ENCODE data around the gene RANBP3L.
"Not testable (repeated sequence)": the region's sequence is repeated elsewhere in the genome, so short reads cannot be mapped to it uniquely, and the experiment has no call there.

Gene RANBP3L

DNA sequence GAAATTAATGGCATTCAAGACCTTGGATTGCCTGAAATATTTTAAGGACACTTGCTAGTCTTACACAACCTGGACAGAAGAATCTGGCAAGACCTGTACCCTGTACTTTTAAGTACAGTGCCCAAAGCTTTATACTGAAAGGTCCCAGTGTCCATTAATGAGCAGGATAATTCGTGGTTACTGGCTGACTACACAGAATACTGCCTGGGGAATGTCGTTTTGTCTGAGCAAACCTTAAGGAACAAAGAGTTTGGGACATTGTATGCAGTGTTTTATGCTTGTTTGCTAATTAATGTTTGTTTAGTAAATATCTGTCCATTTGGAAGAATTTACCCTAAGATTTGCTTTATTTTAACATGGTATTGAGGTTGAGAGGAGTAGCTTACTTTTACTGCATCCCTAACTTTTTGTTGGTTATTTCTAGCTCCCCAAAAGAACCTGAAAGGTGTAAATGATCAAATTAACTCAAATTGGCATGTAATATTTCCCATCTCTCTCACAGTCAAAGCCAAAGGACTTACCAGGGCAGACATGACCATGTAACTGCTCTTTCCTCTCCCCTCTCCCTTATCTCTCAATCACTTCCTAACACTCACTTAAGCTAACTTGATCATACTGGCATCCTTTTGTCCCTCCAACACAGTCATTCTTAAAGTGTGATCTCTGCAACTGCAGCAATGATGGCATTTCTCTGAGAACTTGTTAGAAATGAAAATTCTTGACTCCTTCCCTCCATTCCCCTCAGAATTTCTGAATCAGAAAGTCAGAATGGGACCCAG is 15.7 kb downstream of the RANBP3L start:
- DNase-seq (ENCODE audit: low spot score), result no peak

DNA sequence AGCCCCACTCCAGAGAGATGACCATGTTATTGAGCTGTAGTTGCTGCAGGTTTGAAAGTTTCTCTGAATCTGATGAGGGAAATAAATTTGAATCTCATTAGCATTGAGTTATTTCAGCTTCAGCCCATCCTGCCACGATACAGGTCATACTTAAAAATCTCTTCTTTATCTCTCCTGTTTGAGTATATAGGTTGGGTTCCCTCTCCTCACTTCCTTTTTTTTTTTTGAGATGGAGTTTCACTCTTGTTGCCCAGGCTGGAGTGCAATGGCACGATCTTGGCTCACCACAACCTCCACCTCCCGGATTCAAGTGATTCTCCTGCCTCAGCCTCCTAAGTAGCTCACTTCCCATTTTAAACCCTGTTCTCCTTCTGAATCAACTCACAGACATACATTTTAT is 17.9 kb downstream of the RANBP3L start:
- DNase-seq (ENCODE audit: low spot score), result not testable (repeated sequence)

DNA sequence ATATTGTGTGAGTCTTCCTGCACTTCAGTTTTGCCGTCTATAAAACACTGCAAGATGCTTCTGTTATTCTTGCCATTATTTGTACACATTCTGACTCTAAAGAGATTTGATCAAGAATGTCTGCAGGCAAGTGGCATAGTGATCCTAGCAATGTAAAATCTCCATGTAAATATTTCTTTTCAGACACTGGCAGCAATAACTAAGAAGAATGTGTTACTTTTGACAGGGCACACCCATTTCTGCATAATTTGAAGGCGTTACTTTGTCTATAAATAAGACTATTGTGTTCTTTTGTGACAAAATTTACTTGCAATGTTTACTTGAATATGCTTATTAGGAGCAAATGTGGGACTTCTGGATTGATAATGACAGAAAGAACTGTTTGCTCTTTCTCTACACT is 20.1 kb downstream of the RANBP3L start:
- no peak for DNase-seq (ENCODE audit: low spot score)

DNA sequence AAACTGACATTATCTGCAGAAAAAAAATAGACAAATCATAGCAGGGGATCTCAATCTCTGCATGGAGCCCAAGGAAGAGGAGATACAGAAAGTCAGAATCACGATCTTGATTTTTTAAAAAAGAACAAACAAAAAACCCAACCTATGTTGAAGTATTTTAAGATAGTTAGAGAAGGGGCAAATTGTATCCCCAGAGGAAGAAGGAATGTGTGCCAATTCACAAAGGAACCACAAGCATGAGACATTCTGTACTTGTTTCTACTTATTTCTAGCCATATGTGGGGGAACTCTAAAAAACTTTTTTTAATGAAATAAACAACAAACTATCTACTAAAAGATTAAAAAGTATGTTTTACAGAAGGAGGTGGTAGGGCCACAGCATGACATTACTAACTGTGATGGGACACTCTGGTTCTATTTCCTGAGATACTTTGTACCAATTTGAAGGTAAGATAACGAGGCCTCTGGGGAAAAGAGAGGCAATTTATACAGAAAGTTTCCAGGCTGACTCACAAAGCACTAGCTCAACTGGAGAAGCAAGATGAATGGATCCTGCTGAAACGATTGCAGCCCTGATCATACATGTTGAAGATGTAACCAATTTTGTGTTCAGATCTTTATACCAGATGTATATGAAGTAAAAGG is 22.5 kb downstream of the RANBP3L start:
- DNase-seq (ENCODE audit: low spot score), result no peak

DNA sequence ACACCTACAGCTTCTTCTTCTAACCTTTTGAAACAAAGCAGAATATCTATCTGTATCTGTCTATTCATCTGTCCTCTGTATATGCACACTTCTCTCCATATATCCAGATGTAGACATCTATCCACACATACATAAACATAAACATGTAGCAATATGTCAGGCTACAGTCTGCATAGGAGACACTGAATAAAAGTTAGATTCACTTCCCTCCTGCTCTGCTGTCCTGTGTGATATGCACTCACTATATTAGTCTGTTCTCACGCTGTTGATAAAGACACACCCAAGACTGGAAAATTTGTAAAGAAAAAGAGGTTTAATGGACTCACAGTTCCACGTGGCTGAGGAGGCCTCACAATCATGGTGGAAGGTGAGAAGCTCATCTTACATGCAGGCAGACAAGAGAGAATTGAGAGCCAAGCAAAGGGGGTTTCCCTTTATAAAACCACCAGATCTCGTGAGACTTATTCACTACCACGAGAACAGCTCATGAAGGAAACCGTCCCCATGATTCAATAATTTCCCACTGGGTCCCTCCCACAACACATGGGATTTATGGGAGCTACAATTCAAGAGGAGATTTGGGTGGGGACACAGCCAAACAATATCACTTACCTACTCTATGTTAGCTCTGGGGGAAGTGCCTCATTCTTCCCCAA is 24.1 kb downstream of the RANBP3L start:
- DNase-seq (ENCODE audit: low spot score), result no peak

DNA sequence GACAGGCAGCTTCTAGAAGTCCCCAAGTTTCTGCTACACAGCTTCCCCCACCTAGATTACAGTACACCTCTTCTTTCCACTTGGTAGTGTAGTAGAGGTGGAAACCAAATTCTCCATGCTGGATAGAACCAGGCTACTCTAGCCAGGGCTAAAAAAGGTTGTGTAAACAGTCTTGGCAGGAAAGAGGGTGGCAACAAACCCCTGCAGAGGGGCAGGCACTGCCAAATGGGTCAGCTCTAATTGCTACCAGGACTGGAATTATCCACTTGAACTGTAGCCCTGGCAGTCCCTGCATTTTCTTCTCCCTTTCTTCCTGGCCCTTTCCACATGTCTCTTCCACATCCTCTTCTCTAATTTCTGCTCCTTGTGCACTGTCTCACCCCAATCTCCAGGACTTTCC is 24.8 kb downstream of the RANBP3L start:
- DNase-seq (ENCODE audit: low spot score), result no peak

DNA sequence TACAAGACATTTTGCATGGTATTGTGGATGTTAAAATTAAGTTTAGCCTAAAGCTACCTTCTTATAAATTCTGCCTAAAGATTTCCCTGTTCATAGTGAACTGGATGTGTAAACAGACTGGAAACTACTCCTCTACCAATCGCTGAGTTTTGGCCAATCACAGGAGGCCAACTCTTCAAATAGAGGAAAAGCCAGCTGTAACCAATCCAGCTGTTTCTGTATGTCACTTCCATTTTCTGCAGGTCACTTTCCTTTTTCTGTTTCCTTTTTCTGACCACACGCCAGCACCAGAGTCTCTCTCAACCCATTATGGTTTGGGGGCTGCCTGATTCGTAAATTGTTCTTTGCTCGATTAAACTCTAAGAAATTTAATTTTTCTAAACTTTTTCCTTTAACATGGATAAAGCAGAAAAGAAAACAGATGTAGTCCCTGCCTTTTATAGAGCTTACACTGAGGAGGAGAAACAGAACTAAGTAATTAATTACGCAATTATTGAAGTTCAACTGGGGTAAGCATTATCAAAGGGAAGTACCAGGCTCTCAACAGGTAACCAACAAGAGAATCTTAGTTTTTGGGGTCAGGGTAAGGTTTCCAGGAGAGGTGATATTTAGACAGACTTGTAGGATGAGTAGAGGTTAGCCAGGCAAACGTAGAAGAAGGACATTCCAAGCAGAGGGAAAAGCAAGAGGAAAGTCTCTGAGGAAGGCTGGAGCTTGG is 27.7 kb downstream of the RANBP3L start:
- DNase-seq (ENCODE audit: low spot score), result no peak

DNA sequence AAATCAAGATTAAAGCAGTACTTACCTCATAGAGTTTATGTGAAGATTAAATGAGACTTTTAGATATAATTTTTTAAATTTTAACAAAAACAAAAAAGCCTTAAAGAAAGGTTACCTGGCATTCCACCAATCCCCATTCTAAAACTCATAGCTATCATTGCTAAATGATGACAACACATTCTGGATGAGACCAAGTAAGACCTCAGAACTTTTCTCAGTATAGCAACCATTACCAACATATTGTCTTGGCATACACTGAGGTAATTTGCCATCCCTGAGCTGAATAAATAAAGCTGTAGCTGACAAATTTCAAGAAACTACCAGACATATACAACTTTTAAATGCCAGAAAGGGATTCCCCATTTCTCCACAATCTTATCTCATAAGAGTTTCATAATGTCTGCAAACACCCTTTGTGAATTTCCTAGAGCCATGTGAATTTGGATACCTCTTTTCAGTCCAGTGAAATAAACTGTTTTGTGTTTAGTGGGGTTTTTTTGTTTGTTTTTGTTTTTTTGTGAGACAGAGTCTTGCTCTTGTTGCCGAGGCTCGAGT is 29.5 kb downstream of the RANBP3L start:
- no peak for DNase-seq (ENCODE audit: low spot score)

DNA sequence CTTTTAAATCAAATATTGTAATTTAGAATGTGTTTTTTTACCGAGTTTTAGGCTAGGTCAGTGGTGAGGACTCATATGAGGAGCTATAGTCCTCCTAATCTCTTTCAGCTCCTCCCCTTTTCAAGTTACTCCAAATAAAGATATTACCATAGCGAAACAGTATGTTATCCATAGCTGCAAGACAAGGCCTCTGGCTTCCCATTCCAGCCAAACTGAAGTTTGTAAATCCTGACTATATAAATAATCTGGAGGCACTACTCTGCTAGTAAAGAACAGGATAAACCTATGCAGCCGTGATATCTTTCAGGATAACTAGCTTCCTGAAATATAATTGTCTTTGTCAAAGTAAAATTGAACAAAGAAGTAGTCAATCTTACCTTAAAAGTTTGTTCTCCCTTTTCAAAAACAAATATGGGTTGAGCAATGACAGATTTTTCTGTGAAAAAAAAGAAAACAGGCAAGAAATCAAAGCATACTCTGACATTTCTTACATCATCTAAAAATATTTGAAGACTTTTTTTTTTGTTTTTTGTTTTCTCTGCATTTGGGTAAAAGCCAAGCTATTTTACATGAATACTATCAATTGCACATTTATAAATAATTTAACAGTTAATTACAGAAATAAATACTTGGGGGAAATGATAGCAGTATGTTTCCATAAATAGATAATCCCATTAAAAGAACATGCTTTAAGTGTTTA is 30.7 kb downstream of the RANBP3L start:
- no peak for DNase-seq (ENCODE audit: low spot score)

DNA sequence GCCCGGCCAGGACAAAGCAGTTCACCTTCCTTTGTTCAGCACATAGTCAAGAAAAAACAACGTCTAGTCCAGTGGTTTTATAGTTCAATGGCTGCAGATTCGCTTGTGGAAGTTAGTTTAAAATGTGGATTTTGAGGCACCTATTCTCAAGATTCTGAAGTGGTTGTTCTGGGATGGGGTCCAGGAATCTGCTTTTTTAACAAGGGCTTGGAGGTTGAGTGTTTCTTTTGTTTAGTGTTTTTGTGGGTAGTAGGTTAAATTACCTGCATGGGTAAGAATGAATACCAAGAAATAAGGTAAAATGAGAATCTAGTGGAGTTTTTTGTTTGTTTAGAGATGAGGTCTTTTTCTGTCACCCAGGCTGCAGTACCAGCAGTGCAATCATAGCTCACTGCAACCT is 31.5 kb downstream of the RANBP3L start:
- DNase-seq (ENCODE audit: low spot score), result no peak

DNA sequence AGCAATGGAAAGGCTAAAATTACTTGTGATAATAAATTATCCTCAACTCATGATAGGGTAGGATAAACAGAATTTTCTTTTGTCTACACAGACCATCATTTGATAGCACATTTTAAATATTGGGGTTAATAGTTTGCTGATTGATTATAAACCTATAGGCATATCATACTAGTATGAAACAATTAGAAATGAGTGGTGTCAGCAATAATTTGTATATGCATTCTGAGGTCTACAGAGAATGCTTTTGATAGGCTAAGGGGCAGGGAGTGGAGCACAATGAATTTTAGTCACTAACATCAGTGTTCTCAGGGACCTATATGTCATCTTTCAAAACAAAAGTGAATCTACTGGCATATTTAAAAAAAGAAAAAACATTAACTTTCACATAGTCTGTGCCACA is 32.2 kb downstream of the RANBP3L start:
- DNase-seq (ENCODE audit: low spot score), result no peak

DNA sequence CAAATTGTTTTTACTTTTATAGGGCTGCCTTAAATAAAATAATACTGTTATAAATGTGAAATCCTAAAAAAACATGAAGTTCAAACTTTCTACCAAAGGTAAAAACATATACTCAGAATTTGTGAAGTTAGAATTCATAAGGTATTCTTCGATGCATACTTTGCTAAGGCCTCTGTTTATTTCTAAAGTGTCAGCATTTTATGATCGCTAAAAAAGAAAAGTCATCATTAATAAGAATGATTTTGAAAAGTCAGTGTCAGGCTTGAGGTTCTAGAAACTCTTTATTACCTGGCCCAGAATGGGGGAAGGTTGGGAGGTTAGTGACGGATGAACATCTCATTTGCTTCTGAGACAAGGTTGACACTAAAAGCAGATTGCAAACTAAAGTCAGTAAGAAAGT is 33.8 kb downstream of the RANBP3L start:
- no peak for DNase-seq (ENCODE audit: low spot score)

DNA sequence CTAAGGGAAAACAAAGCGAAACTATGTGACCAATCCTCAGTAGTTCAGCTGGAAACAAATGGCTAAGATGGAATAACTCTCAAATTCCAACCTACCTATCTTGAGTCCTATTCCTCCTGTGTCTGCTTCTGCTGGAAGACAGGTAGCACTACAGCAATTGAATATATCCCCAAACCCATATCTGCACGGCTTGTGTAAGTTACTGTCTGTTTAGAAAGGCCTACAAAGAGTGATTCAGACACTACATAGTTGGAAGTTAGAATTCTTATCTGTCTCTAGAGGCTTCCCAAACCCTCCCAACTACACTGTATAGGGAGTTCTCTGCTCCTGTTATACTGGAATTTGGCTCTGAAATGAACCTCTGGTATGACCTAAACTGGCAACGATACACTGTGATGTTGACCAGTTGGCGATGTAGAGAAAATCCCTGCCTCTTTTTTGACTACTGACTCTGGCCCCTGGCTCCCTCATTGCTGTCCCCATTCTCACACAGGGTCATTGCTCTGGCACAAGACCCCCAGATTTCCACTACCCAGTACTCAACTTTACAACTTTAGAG is 37.4 kb downstream of the RANBP3L start:
- no peak for DNase-seq (ENCODE audit: low spot score)

DNA sequence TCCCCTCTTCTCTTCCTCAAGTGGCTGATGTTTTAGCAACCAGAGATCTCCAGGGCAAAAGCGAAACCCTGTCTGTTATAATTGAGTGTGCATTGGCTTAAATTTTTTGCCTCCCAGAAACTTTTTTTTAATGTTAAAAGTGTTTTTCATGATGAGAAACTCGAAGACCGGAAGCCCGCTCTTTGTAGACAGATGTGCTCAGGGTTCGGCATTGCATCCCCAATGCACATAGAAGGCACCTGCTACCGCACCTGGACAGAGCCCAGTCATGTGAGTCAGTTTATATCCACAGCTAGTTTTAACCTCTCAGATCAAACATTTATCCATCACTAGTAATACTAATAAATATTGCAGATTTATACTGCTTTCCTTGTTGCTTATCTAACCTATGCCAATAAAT is 40.5 kb downstream of the RANBP3L start:
- DNase-seq (ENCODE audit: low spot score), result no peak

DNA sequence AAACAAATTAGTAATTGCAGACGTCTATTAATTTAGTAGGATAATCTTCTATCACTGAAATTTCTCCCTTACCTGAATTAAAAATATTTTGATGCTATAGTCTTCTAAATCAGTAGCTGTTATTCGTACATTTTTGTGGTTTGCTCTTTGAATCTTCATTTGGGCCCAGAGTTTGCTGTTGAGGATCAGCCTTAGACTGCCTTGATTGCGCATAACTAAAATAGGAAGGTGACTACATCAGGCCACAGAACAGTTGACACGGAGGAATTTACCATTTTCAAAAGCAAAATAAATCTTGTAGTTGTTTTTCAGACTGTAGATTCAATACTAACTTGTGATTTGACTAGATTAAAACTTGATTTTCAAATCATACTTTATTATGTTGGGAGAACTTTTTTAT is 48.1 kb downstream of the RANBP3L start:
- no peak for DNase-seq (ENCODE audit: low spot score)

DNA sequence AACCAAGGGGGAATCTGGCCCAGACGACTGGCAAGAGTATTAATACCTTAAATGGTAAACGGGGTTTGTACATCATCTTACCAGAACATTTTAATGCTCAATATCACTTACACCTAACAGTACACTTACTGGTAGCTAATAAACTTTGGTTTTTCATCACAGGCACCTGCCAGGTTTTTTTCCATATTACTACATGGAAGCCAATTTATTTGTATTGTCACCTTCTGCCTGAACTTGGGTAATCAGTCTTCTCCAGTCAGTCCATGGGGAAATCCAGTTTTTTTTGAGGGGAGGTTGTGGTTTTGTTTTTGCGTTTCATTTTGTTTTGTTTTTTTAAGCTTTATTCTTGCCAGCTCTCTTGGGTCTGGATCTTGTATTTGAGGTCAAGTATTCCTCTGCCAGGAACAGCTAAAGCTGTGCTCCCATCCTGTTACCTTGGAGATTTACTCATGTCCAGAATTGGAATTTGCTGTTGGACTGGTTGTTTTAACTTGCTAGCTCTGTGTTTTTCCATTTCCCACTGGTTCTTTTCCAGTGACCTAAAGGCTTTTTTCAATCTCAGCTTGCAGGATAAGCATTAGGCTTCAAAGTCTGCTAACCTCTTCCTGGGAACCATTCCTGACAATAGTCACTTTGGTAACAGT is 48.9 kb downstream of the RANBP3L start:
- DNase-seq (ENCODE audit: low spot score), result no peak

DNA sequence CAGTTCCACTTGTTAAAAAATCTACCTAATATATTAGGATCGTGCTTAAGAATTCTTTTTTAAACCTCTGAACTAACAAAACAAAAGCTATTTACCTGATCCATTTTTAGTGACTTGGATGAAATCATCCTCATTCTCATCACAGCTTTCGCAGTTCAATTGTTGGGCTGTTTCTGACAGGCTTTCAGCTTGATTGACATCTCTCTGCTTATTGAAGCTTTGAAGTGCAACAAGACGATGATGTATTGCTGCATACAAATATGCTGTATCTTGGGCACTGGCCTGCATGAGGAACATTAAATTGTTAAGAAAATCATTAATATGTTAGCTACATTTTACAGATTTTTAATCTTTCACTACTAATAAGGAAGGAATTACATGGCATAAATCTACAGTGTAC is 50.5 kb downstream of the RANBP3L start:
- no peak for DNase-seq (ENCODE audit: low spot score)

DNA sequence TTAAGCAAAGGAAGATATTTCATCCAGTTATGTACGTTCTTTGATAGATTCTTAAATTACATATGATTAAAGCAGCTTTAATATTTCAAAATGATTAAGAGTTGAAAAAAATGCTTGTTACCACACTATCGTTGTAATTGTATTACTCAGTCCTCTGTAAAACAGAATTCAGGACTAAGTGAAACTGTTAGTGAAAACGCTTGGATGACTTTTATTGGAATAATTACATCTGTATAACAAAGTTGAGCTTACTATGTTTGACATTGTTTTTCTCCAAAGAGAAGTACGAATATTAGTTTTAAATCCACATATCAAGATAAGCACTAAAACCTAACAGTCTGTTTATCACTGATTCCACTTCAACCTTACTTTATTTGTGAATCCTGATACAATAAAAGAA is 51.3 kb downstream of the RANBP3L start:
- no peak for DNase-seq (ENCODE audit: low spot score)

DNA sequence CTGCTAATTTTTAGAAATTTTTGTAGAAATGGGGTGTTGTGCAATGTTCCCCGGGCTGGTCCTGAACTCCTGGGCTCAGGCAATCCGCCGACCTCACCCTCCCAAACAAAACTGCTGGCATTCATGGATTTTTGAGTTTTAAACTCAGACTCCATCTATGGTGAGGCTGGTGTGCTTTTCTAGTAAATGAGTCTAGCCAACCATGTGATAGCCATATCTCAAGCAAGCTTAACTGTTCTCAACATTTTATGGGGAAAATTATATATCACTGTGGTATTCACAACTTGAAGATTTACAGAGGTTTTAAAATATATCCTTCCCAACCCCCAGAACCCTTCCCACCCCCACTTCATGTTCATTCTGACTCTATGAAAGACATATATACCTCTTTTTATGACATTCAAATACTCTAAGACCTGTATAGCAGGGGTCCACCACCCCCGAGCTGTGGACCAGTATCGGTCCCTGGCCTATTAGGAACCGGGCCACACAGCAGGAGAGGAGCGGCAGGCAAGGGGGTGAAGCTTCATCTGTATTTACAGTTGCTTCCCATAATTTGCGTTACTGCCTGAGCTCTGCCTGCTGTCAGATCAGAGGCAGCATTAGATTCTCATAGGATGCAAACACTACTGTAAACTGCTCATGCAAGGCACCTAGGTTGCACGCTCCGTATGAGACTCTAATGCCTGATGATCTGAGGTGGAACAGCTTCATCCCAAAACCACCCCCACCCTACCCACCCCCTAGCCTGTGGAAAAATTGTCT is 55.5 kb downstream of the RANBP3L start:
- no peak for DNase-seq (ENCODE audit: low spot score)

DNA sequence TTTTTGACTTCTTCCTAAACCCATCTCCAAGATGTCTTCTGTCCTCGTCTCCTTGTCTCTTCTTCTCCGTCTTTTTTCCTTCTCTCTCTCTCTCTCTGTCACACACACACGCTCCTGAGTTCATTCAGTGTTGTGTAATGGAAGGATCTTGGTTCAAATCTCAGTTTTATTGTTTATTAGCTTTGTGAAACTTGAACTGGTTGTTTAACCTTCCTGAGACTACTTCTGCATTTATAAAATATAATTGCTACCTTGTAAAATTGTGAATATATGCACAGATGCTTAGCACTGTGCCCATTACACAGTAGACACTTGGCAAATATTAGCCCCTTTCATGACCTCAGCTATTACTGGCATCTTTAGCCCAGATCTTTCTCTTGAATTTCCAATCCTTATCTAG is 57.6 kb downstream of the RANBP3L start:
- DNase-seq (ENCODE audit: low spot score), result no peak
